ENCODE results near the gene SHISAL2A. TPM values are rescaled to one million over a fixed set of nuclear protein-coding genes. Genes with fewer than 3 reads are reported as not detected.
"Not testable (repeated sequence)": the region's sequence is repeated elsewhere in the genome, so short reads cannot be mapped to it uniquely, and the experiment has no call there.

The SHISAL2A gene
- total RNA-seq, 3 donors from 2014 or later, result 4.9 to 7.5 (median 5.2) TPM

DNA sequence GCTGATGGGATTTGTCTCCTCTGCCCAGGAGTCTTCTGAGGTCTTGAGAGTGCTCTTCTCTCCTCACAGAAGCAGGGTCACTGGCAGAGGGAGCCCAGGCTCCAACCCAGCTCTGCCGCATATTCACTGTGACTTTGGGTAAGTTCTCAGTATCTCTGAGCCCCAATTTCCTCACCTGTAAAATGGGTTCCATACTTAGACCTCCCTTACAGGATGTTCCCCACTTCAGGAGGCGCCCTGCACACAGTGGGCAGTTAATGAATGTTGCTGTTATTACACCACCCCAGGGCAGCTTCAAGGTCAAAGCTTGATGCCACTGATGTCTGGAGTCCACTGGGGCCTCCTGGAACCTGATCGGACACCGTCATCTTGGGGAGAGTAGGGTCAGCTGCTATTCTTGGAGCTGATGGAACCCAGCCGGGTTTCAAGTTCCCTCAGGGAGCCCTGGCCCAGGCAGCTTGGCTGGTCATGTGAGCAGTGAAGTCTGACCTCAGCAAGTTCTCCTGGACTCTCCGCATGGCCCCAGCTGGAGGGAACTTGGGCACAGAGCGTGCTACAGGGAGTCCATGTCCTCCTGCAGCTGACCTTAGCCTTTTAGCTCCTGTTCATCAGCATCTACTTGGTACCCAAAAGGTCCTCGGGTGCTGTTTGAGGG lies 43.4 kb downstream of the SHISAL2A start:
- H3K4me1 Mint-ChIP-seq (ENCODE audit: low read depth), result peaks cover 6% of the 10 kb centered on the region
- DNase-seq, result no peak
- peaks cover 9% of the 10 kb centered on the region for H3K36me3 Mint-ChIP-seq (ENCODE audit: insufficient read depth)
- no peak overlapping the region for H3K4me3 Mint-ChIP-seq
- H3K9me3 Mint-ChIP-seq, result no peaks in the 10 kb centered on the region
- ATAC-seq, result no peak
- H3K27me3 Mint-ChIP-seq (ENCODE audit: low read depth), result no peaks in the 10 kb centered on the region

DNA sequence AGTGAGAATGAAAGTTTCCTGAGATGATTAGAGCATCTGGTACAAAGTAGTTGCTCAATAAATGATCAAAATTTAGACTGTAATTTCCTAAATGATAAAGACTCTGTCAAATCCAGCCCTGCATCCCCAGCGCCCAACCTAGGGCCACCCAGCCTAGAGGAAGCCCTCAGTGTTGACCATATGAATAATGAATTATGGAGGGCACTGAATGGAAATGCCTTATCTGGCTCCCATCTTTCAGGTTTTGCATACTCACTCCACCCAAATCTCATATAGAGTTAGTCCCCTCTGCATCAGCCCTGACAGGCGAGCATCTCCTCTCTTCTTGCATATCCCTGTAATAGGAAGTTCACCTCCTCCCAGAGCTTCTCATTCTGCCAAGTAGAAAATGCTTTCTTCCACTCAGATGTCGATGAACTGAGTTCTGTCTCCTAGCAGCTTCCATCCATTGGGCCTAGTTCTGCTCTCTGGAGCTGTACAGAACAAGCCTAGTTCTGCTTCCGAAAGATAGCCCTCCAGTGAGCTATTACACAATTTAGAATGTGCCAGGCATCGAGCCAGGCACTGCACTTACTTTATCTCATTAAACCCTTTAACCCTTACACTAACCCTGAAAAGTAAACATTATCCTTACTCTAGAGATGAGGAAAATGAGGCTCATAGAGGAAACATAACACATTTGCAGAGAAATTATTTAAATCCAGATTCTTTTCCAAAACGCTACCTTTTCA lies 44.3 kb downstream of the SHISAL2A start:
- DNase-seq (no peak), ATAC-seq (no peak)
- no peak overlapping the region for H3K4me3 Mint-ChIP-seq
- peaks cover 9% of the 10 kb centered on the region for H3K36me3 Mint-ChIP-seq (ENCODE audit: insufficient read depth)
- H3K9me3 Mint-ChIP-seq, result no peaks in the 10 kb centered on the region
- no peaks in the 10 kb centered on the region for H3K27me3 Mint-ChIP-seq (ENCODE audit: low read depth)
- peaks cover 6% of the 10 kb centered on the region for H3K4me1 Mint-ChIP-seq (ENCODE audit: low read depth)

DNA sequence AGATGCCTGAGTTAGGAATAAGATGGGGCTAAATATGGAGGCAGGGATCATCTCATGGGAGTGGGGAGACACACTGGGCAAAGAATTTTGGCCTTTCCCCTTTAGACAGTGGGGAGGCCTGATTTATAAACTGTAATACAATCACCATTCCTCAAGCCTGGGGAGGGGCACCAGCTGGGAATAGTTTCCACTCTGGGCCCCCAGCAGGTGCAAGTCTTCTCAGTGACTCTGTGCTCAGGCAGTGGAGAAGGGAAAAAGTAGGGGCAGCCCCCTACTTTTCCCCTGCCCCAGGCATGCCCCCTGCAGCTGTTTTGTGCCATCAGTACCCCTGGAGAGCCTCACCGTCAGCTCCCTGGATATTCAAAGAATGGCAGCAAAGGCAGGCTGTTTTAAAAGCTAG lies 46.1 kb downstream of the SHISAL2A start:
- DNase-seq (no peak), ATAC-seq (no peak)
- Mint-ChIP-seq H3K4me1 (ENCODE audit: low read depth) (peaks cover 6% of the 10 kb centered on the region), H3K36me3 (ENCODE audit: insufficient read depth) (peaks cover 18% of the 10 kb centered on the region), H3K4me3 (no peak overlapping the region), H3K9me3 (no peaks in the 10 kb centered on the region), H3K27me3 (ENCODE audit: low read depth) (no peaks in the 10 kb centered on the region)

DNA sequence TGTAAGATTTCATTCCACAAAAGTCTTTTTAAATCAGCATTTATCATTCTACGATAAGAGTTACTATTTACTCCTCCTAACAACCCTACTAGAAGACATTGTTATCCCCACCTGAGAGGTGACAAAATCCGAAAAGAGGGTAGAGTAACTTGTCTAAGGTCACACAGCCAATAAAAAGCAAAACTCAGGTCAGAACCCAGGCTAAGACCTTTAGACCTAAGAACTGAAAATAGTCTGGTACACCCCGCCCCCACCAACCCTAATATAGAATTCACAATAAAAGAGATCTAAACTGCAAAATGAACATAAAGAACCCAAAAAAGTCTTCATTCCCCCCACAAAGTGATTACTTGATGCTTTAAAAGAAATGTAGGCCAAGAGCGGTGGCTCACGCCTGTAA lies 46.5 kb downstream of the SHISAL2A start:
- ATAC-seq, result no peak
- peaks cover 16% of the 10 kb centered on the region for H3K36me3 Mint-ChIP-seq (ENCODE audit: insufficient read depth)
- H3K4me3 Mint-ChIP-seq, result no peak overlapping the region

DNA sequence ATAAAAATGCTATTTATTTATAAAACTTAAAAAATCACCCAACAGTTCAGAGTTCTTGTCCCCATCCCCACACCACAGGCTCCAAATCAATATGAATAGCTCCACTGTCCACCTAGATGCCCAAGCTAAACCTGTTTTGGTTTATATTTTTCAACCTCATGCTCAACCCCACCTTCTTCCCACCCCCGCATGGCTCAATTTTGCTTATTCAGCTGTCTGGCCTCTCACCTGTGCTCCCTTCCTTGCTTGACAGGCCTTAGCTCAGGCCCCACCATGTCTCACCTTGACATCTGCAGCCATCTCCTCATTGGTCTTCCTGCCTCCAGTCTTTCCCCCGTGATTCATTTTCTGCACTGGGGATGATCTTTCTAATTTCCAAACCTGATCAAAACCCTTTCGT lies 47.4 kb downstream of the SHISAL2A start:
- Mint-ChIP-seq H3K27me3 (ENCODE audit: low read depth) (no peaks in the 10 kb centered on the region), H3K4me3 (no peak overlapping the region)

More for the DNA sequence above, 46.5 kb downstream of the SHISAL2A start:
- H3K27me3 Mint-ChIP-seq (ENCODE audit: low read depth), result no peaks in the 10 kb centered on the region
- H3K4me1 Mint-ChIP-seq (ENCODE audit: low read depth), result peaks cover 4% of the 10 kb centered on the region
- DNase-seq, result no peak
- no peaks in the 10 kb centered on the region for H3K9me3 Mint-ChIP-seq

DNA sequence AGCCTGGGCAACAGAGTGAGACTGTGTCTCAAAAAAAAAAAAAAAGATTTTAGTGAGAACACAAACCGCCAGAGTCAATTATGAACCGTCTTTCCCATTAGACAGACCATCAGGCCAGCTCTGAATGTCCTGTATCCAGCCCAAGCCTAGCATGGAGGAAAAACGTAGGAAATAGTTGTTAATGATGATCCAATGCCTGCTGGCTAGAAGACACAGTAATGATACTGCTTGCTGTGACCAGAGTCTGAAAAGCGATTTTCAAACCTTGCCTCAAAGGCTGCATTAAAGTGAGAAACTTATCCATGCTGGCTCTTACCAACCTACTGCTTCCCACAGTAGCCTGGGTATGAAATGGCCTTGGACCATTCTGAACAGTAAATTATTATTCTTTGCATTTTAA lies 48.2 kb downstream of the SHISAL2A start:
- no peaks in the 10 kb centered on the region for H3K27me3 Mint-ChIP-seq (ENCODE audit: low read depth)
- peaks cover 7% of the 10 kb centered on the region for H3K4me1 Mint-ChIP-seq (ENCODE audit: low read depth)
- no peaks in the 10 kb centered on the region for H3K9me3 Mint-ChIP-seq
- no peak for ATAC-seq
- DNase-seq, result no peak
- no peak overlapping the region for H3K4me3 Mint-ChIP-seq
- H3K36me3 Mint-ChIP-seq (ENCODE audit: insufficient read depth), result peaks cover 16% of the 10 kb centered on the region

More for the DNA sequence above, 47.4 kb downstream of the SHISAL2A start:
- peaks cover 15% of the 10 kb centered on the region for H3K36me3 Mint-ChIP-seq (ENCODE audit: insufficient read depth)
- ATAC-seq (no peak), DNase-seq (no peak)
- H3K9me3 Mint-ChIP-seq, result no peaks in the 10 kb centered on the region
- H3K4me1 Mint-ChIP-seq (ENCODE audit: low read depth), result peaks cover 4% of the 10 kb centered on the region

DNA sequence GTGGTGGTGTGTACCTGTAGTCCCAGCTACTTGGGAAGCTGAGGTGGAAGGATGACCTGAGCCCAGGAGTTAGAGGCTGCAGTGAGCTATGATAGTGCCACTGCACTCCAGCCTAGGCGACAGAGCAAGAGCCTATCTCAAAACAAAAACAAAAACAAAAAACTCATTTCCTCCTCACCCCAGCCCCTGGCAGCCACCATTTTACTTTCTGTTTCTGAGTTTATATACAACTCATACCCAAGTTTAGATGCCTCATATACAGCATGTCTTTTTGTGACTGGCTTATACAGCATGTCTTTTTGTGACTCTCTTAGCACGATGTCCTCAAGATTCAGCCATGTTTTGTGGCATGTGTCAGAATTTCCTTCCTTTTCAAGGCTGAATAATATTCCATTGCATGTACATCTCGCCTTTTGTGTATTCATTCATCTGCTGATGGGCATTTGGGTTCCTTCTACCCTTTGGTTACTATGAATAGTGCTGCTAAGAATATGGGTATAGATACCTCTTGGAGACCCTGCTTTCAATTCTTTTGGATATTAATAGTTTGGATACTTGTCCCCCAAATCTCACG lies 50.5 kb downstream of the SHISAL2A start:
- DNase-seq (no peak), ATAC-seq (no peak)
- H3K9me3 Mint-ChIP-seq, result no peaks in the 10 kb centered on the region
- no peaks in the 10 kb centered on the region for H3K27me3 Mint-ChIP-seq (ENCODE audit: low read depth)
- H3K4me3 Mint-ChIP-seq, result no peak overlapping the region
- peaks cover 8% of the 10 kb centered on the region for H3K4me1 Mint-ChIP-seq (ENCODE audit: low read depth)
- peaks cover 24% of the 10 kb centered on the region for H3K36me3 Mint-ChIP-seq (ENCODE audit: insufficient read depth)

DNA sequence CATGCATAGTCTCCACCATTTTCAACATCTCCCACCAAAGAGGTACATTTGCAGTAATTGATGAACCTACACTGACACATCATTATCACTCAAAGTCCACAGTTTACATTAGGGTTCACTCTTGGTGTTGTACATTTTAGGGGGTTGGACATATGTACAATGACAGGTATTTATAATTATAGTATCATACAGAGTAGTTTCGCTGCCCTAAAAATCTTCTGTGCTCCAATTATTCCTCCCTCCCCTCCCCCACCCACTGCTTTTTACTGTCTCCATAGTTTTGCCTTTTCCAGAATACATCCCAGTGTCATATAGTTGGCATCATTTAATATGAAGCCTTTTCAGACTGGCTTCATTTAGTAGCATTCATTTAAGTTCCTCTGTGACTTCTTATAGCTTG lies 51.6 kb downstream of the SHISAL2A start:
- Mint-ChIP-seq H3K27me3 (ENCODE audit: low read depth) (no peaks in the 10 kb centered on the region), H3K9me3 (no peaks in the 10 kb centered on the region), H3K4me3 (no peak overlapping the region), H3K36me3 (ENCODE audit: insufficient read depth) (peaks cover 24% of the 10 kb centered on the region), H3K4me1 (ENCODE audit: low read depth) (peaks cover 8% of the 10 kb centered on the region)
- ATAC-seq (no peak), DNase-seq (no peak)

DNA sequence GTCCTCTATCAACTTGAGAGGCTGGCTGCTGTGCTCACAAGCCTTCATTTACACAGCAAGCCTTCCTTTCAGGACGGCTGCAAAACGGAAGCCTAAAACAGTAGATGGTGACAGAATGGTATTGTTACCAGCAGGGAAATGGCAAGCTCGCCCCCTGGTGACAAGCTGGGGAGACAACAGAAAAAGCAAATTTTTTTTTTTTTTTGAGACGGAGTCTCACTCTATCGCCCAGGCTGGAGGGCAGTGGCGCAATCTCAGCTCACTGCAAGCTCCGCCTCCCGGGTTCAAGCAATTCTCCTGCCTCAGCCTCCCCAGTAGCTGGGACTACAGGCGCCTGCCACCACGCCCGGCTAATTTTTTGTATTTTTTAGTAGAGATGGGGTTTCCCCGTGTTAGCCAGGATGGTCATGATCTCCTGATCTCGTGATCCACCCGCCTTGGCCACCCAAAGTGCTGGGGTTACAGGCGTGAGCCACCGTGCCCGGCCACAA lies 53.3 kb downstream of the SHISAL2A start:
- not testable (repeated sequence) for H3K4me1 Mint-ChIP-seq (ENCODE audit: low read depth); H3K27me3 Mint-ChIP-seq (ENCODE audit: low read depth); H3K4me3 Mint-ChIP-seq; H3K9me3 Mint-ChIP-seq
- peaks cover 24% of the 10 kb centered on the region for H3K36me3 Mint-ChIP-seq (ENCODE audit: insufficient read depth)
- ATAC-seq, result peak; percentile 91 to 94
- peak; percentile 70 for DNase-seq

DNA sequence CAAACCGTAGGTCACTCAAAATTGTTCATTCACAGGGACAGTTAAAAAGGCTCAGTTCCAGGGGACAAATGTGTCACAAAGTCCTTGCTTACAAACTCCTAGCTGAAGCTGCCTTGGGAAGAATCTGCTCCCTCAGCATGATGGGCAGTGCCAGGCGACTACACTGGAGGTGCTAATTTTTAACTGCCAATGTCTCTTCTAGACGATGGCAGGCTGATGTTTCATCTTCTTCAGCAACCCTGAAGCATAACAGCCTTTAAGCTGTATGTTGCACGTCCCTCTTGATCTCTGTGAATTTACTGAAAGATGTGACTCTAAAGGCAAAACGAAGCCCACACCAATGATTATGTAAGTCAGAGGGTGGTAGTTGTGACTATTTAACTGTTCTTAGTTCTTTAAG lies 53.9 kb downstream of the SHISAL2A start:
- peaks cover 8% of the 10 kb centered on the region for H3K4me1 Mint-ChIP-seq (ENCODE audit: low read depth)
- H3K36me3 Mint-ChIP-seq (ENCODE audit: insufficient read depth), result peaks cover 26% of the 10 kb centered on the region
- ATAC-seq (no peak), DNase-seq (no peak)
- no peaks in the 10 kb centered on the region for H3K9me3 Mint-ChIP-seq
- H3K4me3 Mint-ChIP-seq, result no peak overlapping the region
- H3K27me3 Mint-ChIP-seq (ENCODE audit: low read depth), result no peaks in the 10 kb centered on the region

DNA sequence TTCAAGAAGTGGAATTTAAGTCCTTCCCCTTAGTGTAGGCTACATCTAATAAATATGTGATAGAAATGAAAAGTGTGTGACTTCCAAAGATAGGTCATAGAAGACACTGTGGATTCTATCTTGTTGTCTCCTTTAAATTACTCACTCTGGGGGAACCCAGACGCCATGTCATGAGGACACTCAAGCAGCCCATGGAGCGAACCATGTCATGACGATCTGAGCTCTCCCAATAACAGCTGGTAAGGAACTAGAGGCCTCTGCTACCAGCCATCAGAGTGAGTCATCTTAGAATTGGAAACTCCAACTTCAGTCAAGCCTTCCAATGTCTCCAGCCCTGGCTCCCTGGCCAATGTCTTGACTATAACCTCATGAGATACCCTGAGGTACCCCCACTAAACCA lies 58.9 kb downstream of the SHISAL2A start:
- no peak for ATAC-seq
- Mint-ChIP-seq H3K4me3 (no peak overlapping the region), H3K36me3 (ENCODE audit: insufficient read depth) (peaks cover 24% of the 10 kb centered on the region), H3K27me3 (ENCODE audit: low read depth) (no peaks in the 10 kb centered on the region), H3K4me1 (ENCODE audit: low read depth) (peaks cover 8% of the 10 kb centered on the region), H3K9me3 (no peaks in the 10 kb centered on the region)
- DNase-seq, result no peak

DNA sequence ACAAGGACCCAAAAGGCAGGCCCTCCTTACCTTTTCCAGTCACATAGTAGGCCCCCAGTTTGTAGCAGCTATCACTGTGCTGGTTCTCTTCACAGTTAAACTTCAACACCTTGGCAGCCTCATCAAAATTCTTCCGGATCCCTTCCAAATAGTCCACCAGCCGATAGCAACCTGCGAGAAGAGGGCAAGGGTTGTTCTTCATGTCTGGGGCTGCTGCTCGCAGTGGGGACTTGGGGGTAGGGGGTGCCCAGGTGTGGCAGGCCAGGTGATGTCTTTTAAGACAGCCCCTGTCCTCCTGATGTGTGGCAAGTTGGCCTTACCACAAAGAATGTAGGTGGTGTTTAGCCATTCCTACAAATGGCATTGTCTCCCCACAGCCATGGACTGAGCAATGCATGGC lies 59.7 kb downstream of the SHISAL2A start:
- ATAC-seq, result no peak
- no peak for DNase-seq
- Mint-ChIP-seq H3K4me1 (ENCODE audit: low read depth) (peaks cover 15% of the 10 kb centered on the region), H3K9me3 (no peaks in the 10 kb centered on the region), H3K27me3 (ENCODE audit: low read depth) (no peaks in the 10 kb centered on the region), H3K4me3 (no peak overlapping the region), H3K36me3 (ENCODE audit: insufficient read depth) (peaks cover 19% of the 10 kb centered on the region)

DNA sequence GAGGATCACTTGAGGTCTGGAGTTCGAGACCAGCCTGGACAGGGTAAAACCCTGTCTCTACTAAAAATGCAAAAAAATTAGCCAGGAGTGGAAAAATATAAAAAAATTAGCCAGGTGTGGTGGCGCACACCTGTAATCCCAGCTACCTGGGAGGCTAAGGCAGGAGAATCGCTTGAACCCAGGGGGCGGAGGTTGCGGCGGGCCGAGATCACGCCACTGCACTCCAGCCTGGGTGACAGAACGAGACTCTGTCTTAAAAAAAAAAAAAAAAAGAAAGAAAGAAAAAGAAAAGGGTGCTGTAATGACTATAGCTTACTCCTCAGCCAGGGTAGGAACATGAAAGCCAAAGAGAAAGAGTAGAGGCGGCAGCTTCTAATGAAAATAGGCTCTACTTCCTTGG lies 60.4 kb downstream of the SHISAL2A start:
- H3K36me3 Mint-ChIP-seq (ENCODE audit: insufficient read depth), result peaks cover 16% of the 10 kb centered on the region
- H3K4me1 Mint-ChIP-seq (ENCODE audit: low read depth), result peaks cover 15% of the 10 kb centered on the region
- not testable (repeated sequence) for ATAC-seq; DNase-seq; H3K4me3 Mint-ChIP-seq; H3K27me3 Mint-ChIP-seq (ENCODE audit: low read depth); H3K9me3 Mint-ChIP-seq

DNA sequence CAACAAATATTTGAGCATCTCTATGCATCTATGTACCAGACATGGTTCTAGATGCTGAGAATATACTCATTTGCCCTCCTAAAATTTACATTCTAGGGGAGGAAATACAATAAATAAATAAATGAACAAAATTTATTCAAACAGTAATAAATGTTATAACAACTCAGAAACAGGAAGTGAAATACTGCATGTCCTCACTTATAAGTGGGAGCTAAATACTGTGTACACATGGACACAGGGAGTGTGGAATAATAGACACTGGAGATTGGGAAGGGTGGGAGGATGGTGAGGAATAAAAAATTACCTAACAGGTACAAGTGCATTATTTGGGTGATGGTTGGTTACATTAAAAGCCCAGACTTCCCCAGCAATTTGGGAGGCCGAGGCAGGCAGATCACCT lies 60.9 kb downstream of the SHISAL2A start:
- Mint-ChIP-seq H3K27me3 (ENCODE audit: low read depth) (no peaks in the 10 kb centered on the region), H3K36me3 (ENCODE audit: insufficient read depth) (peaks cover 16% of the 10 kb centered on the region), H3K4me3 (no peak overlapping the region), H3K9me3 (no peaks in the 10 kb centered on the region), H3K4me1 (ENCODE audit: low read depth) (peaks cover 20% of the 10 kb centered on the region)
- no peak for DNase-seq
- ATAC-seq, result no peak

DNA sequence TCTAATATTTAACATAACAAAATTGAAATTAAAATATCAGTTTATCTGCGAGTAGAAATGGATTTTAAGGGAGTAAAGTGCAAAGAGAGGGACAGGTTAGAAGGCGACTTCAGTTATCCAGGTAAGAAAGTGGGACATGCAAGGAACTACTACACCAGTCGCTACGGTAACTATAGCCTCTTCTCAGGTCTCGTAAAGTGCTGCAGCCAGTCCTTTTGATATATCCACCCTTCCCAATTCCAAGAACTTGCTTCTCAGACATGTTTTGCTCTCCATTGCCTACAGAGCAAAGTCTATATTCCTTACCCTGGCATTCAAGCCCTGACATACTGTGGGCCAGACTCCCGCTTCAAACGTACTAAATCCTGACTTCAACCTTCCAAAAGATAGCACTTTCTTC lies 62.7 kb downstream of the SHISAL2A start:
- ATAC-seq (no peak), DNase-seq (no peak)
- Mint-ChIP-seq H3K36me3 (ENCODE audit: insufficient read depth) (peaks cover 16% of the 10 kb centered on the region), H3K9me3 (no peaks in the 10 kb centered on the region), H3K27me3 (ENCODE audit: low read depth) (no peaks in the 10 kb centered on the region), H3K4me1 (ENCODE audit: low read depth) (peaks cover 22% of the 10 kb centered on the region), H3K4me3 (no peak overlapping the region)
